A673 (cell line): Measurements from ENCODE around the gene DARS2.

Experiments used
- EZH2 ChIP-seq: fragments of 200-600 bp; sonication (generic); IDR thresholded peaks from 2 replicates; pipeline ENCODE4 v1.6.1; 2017; ENCODE audit warnings: borderline replicate concordance, low read depth, mild to moderate bottlenecking, mixed read lengths, antibody characterized with exemption, low read length; ENCODE audit not compliant: poor library complexity, severe bottlenecking
- TF ChIP-seq, protein P1 (sequence below): fragments of 300-800, 200-600 bp; sonication (generic); conservative IDR thresholded peaks from 2 replicates; pipeline ENCODE4 v1.5.1; 2017; ENCODE audit warnings: low read depth, mild to moderate bottlenecking, antibody characterized with exemption, low read length, moderate library complexity, mixed read lengths

DNA sequence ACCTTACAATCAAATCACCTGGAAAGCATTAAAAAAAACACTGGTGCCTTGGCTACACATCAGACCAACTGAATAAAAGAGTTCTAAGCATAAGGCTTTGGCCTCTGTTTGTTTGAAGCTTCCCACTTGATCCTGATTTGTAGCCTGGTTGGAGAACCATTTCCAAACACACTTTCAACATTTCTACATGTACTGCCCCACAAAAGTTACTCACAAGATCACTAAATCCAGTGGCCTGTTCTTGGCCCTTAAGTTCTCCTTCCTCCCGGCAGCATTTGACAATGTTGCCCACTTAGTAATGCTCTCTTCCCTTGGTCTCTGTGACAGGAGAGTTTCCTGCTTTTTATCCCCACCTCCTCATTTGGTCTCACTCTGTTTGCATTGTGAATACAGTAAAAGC, 31.5 kb downstream of the DARS2 start:
- TF ChIP-seq, protein P1, sequence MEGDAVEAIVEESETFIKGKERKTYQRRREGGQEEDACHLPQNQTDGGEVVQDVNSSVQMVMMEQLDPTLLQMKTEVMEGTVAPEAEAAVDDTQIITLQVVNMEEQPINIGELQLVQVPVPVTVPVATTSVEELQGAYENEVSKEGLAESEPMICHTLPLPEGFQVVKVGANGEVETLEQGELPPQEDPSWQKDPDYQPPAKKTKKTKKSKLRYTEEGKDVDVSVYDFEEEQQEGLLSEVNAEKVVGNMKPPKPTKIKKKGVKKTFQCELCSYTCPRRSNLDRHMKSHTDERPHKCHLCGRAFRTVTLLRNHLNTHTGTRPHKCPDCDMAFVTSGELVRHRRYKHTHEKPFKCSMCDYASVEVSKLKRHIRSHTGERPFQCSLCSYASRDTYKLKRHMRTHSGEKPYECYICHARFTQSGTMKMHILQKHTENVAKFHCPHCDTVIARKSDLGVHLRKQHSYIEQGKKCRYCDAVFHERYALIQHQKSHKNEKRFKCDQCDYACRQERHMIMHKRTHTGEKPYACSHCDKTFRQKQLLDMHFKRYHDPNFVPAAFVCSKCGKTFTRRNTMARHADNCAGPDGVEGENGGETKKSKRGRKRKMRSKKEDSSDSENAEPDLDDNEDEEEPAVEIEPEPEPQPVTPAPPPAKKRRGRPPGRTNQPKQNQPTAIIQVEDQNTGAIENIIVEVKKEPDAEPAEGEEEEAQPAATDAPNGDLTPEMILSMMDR: no peak
- no peak for TF ChIP-seq EZH2
